Nephron progenitor cell (in vitro differentiated cells): ENCODE measurements around the gene TBC1D24.

Experiments used
- DNase-seq: peaks from one replicate; pipeline ENCODE4 v3.0.0; 2021
- H3K27ac Mint-ChIP-seq: 2 replicates; pipeline ENCODE4 v1.8.0; 2021; ENCODE audit warnings: mild to moderate bottlenecking, moderate library complexity, mixed read lengths
- H3K27me3 Mint-ChIP-seq: 2 replicates; pipeline ENCODE4 v1.8.0; 2021; ENCODE audit warnings: mild to moderate bottlenecking, low read depth, mixed read lengths; ENCODE audit not compliant: poor library complexity
- H3K36me3 Mint-ChIP-seq: 2 replicates; pipeline ENCODE4 v1.8.0; 2021; ENCODE audit warnings: low read depth, mixed read lengths
- H3K4me1 Mint-ChIP-seq: 2 replicates; pipeline ENCODE4 v1.8.0; 2021; ENCODE audit warnings: mixed read lengths
- H3K4me3 Mint-ChIP-seq: 2 replicates; pipeline ENCODE4 v1.8.0; 2021; ENCODE audit warnings: mild to moderate bottlenecking, moderate library complexity, mixed read lengths
- H3K9me3 Mint-ChIP-seq: 2 replicates; pipeline ENCODE4 v1.8.0; 2021; ENCODE audit warnings: mild to moderate bottlenecking, moderate library complexity, mixed read lengths
- TF ChIP-seq, protein P1 (sequence below): fragments of 200-600 bp; sonication (generic); IDR thresholded peaks from 2 replicates; pipeline ENCODE4 v1.5.0; 2021; ENCODE audit warnings: antibody characterized with exemption

TBC1D24 gene

DNA sequence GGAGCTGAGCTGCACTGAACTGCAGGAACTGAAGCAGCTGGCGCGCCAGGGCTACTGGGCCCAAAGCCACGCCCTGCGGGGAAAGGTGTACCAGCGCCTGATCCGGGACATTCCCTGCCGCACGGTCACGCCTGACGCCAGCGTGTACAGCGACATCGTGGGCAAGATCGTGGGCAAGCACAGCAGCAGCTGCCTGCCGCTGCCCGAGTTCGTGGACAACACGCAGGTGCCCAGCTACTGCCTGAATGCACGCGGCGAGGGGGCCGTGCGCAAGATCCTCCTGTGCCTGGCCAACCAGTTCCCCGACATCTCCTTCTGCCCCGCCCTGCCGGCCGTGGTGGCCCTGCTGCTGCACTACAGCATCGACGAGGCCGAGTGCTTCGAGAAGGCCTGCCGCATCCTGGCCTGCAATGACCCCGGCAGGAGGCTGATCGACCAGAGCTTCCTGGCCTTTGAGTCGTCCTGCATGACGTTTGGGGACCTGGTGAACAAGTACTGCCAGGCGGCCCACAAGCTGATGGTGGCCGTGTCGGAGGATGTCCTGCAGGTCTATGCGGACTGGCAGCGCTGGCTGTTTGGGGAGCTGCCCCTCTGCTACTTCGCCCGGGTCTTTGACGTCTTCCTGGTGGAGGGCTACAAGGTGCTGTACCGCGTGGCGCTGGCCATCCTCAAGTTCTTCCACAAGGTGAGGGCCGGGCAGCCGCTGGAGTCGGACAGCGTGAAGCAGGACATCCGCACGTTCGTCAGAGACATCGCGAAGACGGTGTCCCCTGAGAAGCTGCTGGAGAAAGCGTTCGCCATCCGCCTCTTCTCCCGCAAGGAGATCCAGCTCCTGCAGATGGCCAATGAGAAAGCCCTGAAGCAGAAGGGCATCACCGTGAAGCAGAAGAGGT, 21.5 kb downstream of the TBC1D24 start:
- Mint-ChIP-seq H3K27me3 (peaks cover 3% of the 10 kb centered on the region), H3K9me3 (no peaks in the 10 kb centered on the region), H3K27ac (no peak overlapping the region), H3K36me3 (peaks cover 6% of the 10 kb centered on the region), H3K4me3 (no peak overlapping the region), H3K4me1 (peaks cover 16% of the 10 kb centered on the region)
- TF ChIP-seq, protein P1, sequence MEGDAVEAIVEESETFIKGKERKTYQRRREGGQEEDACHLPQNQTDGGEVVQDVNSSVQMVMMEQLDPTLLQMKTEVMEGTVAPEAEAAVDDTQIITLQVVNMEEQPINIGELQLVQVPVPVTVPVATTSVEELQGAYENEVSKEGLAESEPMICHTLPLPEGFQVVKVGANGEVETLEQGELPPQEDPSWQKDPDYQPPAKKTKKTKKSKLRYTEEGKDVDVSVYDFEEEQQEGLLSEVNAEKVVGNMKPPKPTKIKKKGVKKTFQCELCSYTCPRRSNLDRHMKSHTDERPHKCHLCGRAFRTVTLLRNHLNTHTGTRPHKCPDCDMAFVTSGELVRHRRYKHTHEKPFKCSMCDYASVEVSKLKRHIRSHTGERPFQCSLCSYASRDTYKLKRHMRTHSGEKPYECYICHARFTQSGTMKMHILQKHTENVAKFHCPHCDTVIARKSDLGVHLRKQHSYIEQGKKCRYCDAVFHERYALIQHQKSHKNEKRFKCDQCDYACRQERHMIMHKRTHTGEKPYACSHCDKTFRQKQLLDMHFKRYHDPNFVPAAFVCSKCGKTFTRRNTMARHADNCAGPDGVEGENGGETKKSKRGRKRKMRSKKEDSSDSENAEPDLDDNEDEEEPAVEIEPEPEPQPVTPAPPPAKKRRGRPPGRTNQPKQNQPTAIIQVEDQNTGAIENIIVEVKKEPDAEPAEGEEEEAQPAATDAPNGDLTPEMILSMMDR, result no peak
- DNase-seq, result no peak

DNA sequence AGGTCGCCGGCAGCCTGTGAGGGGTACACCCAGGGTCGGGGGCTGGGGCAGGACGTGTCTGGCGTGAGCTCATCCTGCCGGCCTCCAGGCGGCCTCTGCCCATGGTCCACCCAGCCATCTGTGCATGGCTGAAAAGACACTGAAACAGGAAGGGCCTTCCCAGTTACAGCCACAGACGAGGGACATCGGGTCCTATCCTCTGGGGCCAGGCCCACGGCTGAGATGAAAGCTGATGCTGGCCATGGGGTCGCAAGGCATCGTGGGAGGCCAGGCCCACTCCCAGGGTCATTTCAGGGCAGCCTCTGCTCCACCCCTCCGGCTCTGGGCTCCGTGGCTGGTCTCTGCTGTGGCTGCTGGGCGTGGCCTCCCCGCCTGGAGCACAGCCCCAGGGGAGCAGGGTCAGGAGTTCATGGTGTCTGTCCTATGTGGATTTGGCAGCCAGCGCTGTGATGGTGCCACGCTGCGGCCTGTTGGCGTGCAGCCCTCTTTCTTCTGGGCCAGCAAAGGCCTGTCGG, 22.2 kb downstream of the TBC1D24 start:
- peaks cover 3% of the 10 kb centered on the region for H3K27me3 Mint-ChIP-seq
- H3K4me1 Mint-ChIP-seq, result peaks cover 22% of the 10 kb centered on the region
- TF ChIP-seq, protein P1, result no peak
- H3K27ac Mint-ChIP-seq, result peak overlapping the region; percentile 88
- H3K9me3 Mint-ChIP-seq, result no peaks in the 10 kb centered on the region
- DNase-seq, result peak; percentile 56
- peaks cover 6% of the 10 kb centered on the region for H3K36me3 Mint-ChIP-seq
- no peak overlapping the region for H3K4me3 Mint-ChIP-seq

DNA sequence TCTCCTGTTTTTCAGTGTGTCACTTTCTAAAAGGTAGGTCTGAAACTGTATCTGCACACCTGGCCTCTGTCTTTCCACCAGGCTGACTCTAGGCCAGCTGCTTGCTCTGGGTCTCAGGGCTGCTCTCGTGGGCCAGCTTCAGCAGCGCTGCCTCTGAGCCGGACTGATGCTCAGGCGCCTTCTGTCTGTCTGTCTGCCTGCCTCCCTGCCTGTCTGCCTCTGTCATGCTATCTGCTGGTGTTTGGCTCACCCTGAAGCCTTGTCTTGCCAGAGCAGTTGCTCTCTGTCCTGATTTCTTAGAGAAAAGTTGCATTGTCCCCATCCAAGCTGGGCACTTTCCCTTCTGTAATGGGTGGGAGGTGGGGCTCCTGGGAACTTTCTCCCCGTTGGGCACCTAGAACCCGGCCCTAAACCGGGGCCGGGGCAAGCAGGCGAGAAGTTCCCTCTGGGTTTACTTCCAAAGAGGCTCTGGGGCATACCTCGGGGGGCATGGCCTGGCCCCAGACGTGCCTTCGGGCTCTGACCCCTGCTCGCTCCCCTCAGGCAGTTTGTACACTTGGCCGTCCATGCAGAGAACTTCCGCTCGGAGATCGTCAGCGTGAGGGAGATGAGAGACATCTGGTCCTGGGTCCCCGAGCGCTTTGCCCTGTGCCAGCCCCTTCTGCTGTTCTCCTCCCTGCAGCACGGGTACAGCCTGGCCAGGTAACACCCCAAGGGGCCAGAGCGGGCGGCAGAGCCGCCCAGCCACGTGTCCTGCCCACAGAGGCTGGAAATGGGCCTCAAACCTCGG, 23.0 kb downstream of the TBC1D24 start:
- TF ChIP-seq, protein P1, result no peak
- Mint-ChIP-seq H3K4me3 (peak overlapping the region; percentile 21), H3K36me3 (peaks cover 6% of the 10 kb centered on the region), H3K27me3 (peaks cover 3% of the 10 kb centered on the region), H3K27ac (peak overlapping the region; percentile 88), H3K4me1 (peaks cover 29% of the 10 kb centered on the region), H3K9me3 (no peaks in the 10 kb centered on the region)
- DNase-seq, result no peak

DNA sequence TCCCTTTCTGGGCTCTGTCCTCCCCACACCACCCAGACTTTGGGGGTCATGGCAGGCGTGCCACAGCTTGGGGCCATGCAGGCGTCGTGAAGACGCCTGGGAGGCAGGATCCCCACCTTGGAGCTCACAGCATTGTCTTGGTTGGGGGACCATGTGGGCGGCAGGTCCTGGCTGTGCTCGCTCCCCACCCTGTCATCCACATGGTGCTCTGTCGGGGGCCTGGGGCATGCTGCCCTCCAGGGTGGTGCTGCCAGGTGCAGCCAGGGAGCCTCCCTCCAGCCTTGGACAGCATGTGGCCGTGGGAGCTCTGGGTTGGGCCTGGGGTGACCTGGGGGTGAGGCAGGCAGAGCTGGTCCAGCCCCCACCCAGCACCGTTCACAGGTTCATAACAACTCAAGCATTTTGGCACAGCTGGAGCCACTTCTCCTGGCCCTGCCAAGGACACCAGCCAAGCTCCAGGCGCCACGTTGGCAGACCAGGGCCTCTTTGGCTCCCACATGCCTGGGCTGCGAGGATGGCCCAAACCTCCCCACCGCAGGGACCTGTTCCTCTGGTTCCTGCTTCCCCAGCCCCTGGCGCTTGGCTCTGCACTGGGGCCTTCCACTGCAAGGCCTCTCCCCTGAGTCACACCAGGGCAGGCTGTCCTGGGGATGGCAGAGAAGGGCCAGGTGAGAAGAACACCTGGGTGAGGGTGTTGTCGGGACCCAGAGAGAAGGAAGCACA, 23.8 kb downstream of the TBC1D24 start:
- Mint-ChIP-seq H3K36me3 (peaks cover 6% of the 10 kb centered on the region), H3K4me1 (peaks cover 31% of the 10 kb centered on the region), H3K27me3 (peaks cover 3% of the 10 kb centered on the region), H3K4me3 (no peak overlapping the region), H3K27ac (no peak overlapping the region), H3K9me3 (no peaks in the 10 kb centered on the region)
- DNase-seq, result no peak
- TF ChIP-seq, protein P1, result no peak

DNA sequence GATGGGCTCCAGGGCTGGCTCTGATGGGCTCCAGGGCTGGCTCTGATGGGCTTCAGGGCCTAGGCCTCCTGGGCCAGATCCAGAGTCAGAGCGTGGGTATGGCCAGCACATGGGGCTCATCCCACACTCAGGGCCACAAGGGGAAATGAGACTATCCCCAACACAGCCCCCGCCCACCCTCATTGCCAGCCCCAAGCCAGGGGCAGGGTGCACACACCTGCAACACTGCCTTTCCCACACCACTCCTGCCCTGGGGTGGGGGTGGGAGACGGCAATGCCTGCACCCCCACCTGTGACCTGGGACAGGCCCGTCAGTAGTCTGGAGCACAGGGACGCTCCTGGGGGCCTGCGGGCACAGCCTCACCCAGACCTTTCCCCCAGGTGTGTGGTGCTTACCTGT, 24.5 kb downstream of the TBC1D24 start:
- TF ChIP-seq, protein P1, result no peak
- Mint-ChIP-seq H3K9me3 (no peaks in the 10 kb centered on the region), H3K4me3 (no peak overlapping the region), H3K36me3 (peaks cover 6% of the 10 kb centered on the region), H3K4me1 (peaks cover 32% of the 10 kb centered on the region), H3K27ac (no peak overlapping the region), H3K27me3 (peaks cover 3% of the 10 kb centered on the region)
- DNase-seq, result no peak
